Aorta (tissue), 5 donors: ENCODE measurements around the gene LRCH1. TPM values are rescaled to one million over a fixed set of nuclear protein-coding genes. Genes with fewer than 3 reads are reported as not detected.

Experiments
- ATAC-seq: fragments of 200-7000 bp; cut with Tn5 transposase; one replicate; pipeline ENCODE4 v1.9.1; 2022; ENCODE audit warnings: moderate library complexity; ENCODE audit not compliant: low FRiP score
- DNase-seq, 2 donors: peaks; one replicate each; pipeline ENCODE4 v3.0.0-alpha.2; 2020
- H3K27ac ChIP-seq, 2 donors: one replicate each; pipeline ENCODE4 v1.5.1; 2013; ENCODE audit warnings: low read length in 2 of 2, mild to moderate bottlenecking in 2 of 2, moderate library complexity in 2 of 2, control low read depth in 1 of 2, inconsistent platforms in 1 of 2, low read depth in 1 of 2
- H3K27me3 ChIP-seq, 2 donors: one replicate each; pipeline ENCODE4 v1.6.1; 2013; ENCODE audit warnings: control low read depth in 1 of 2, low read length in 1 of 2, mild to moderate bottlenecking in 1 of 2, moderate library complexity in 1 of 2; ENCODE audit not compliant: insufficient read depth in 2 of 2, control insufficient read depth in 1 of 2
- H3K36me3 ChIP-seq, 2 donors: one replicate each; pipeline ENCODE4 v1.6.1; 2013; ENCODE audit warnings: control low read depth in 1 of 2, low read length in 1 of 2, mild to moderate bottlenecking in 1 of 2; ENCODE audit not compliant: insufficient read depth in 2 of 2, control insufficient read depth in 1 of 2
- H3K4me1 ChIP-seq, 2 donors: one replicate each; pipeline ENCODE4 v1.6.1; 2013; ENCODE audit warnings: low read length in 2 of 2, control low read depth in 1 of 2, mild to moderate bottlenecking in 1 of 2, moderate library complexity in 1 of 2; ENCODE audit not compliant: insufficient read depth in 2 of 2, control insufficient read depth in 1 of 2
- H3K4me3 ChIP-seq, 2 donors: one replicate each; pipeline ENCODE4 v1.5.1; 2013; ENCODE audit warnings: low read length in 2 of 2, control low read depth in 1 of 2, mild to moderate bottlenecking in 1 of 2
- H3K9me3 ChIP-seq: one replicate; pipeline ENCODE4 v1.6.1; 2013; ENCODE audit warnings: mild to moderate bottlenecking, low read length; ENCODE audit not compliant: control insufficient read depth
- WGBS, 2 donors: extraction: QIAGEN DNeasy Blood & Tissue Kit; methylation state at CpG; one replicate each; pipeline ENCODE4 v1.1.7; 2013; 5-methylcytosine and 5-hydroxymethylcytosine counted together
- intact Hi-C, 2 donors: fragments of 100-400 bp; cut with DNase I; formaldehyde crosslinking; loops; one replicate each; pipeline versions ENCODE4 v1.14.2 to v1.15.0; 2022
- polyA plus RNA-seq, 2 donors: library from polyadenylated mRNA; stranded (reverse); fragments of 200-250 nt; gene quantifications; one replicate each; pipeline ENCODE4 v1.2.3, GENCODE V29; 2013
- total RNA-seq, 2 donors: library from RNA; stranded (reverse); fragmentation: NEBNext Ultra II Directional; extraction: Animal tissue kit (Norgen Biotek cat#: 25700); gene quantifications; one replicate each; pipeline ENCODE4 v1.2.1, GENCODE V29; 2021
- donor health status: healthy with polysubstance abuse.
- donor health status: Bipolar disorder and iron deficiency.
- donor health status: DM: no; HTN: no; CAD: no.
- donor health status: DM: no; HTN: no; CAD: no.
- donor health status: DM: yes; HTN: yes; CAD: no.

LRCH1 gene
- total and polyA plus RNA-seq, 4 donors, result 12.3 to 46.5 (median 28.8) TPM

DNA sequence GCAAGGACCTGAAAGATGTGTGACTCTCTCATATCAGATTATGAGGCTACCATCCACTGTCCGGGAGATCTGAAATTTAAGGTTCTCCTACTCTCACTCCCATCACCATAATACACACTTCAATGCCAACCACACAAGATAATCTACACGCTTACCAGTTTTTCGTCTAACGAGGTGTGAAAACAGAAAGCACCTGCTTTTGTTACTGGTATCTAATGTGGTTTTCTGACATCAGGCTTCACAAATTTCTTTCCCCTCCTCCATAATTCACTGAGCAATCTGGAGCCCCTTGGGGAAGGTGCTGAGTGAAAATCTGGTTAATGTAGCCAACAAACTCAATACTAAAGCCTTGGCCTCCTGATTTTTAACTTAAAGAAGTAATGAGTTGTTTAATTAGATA lies 10.1 kb upstream of the LRCH1 start:
- Histone ChIP-seq H3K9me3 (no peaks in the 10 kb centered on the region), H3K36me3 (no peaks in the 10 kb centered on the region), H3K27me3 (no peaks in the 10 kb centered on the region), H3K4me1 (no peaks in the 10 kb centered on the region), H3K4me3 (no peak overlapping the region), H3K27ac (no peak overlapping the region)
- DNase-seq, result no peak
- no peak for ATAC-seq
- WGBS, 2 donors, result 94 to 96% methylated on average over 4 of the region's 4 CpGs
- intact Hi-C loops, result loop anchor here in 1 of 2 donors (10.0 kb wide), 1 partner anchor 48 kb away; no protein-coding TSS in a partner anchor

DNA sequence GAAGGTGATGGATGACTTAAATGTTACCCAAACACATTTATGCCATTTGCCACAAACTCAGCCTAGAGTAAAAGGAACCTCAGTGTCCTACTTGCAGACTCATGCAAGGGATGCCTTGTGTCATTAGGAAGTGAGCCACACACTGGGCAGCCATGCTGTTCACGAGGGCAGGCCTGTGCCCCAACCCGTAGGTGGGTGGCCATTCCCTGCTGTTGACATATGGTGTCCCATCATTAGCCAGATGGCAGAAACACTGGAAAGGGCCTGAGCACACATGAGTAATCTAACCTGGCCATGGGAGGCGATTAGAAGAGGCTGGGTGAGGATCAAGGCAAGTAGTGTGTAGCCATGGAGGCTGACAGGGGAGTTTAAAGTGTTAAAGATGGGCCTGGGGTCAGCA lies 9.7 kb upstream of the LRCH1 start:
- Histone ChIP-seq H3K4me3 (no peak overlapping the region), H3K27me3 (no peaks in the 10 kb centered on the region), H3K36me3 (no peaks in the 10 kb centered on the region), H3K9me3 (no peaks in the 10 kb centered on the region), H3K27ac (no peak overlapping the region), H3K4me1 (no peaks in the 10 kb centered on the region)
- 78 to 93% methylated on average over 3 of the region's 3 CpGs for WGBS, 2 donors
- no peak for DNase-seq
- intact Hi-C loops, result loop anchor here in 1 of 2 donors (10.0 kb wide), 1 partner anchor 48 kb away; no protein-coding TSS in a partner anchor
- ATAC-seq, result no peak

DNA sequence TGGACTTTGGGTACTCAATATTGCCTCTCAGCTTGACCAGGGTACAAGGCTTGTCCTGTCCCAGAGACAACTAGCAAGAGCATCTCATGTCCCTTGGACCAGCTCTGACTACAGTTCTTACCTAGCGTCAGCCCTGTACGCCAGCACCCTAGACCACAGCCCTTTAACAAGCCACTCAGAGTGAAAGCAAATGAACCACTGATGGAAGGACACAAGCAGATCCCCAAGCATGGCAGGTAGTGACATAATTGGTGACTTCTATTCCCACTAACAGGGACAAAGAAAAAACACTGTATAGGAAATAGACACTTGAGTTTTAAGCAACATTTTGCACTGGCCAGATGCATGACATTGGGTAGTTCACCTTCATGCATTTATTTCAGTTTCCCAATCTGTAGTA lies 8.8 kb upstream of the LRCH1 start:
- Histone ChIP-seq H3K4me1 (no peaks in the 10 kb centered on the region), H3K27ac (no peak overlapping the region), H3K9me3 (no peaks in the 10 kb centered on the region), H3K4me3 (no peak overlapping the region), H3K36me3 (no peaks in the 10 kb centered on the region), H3K27me3 (no peaks in the 10 kb centered on the region)
- 95 to 98% methylated on average over 2 of the region's 2 CpGs for WGBS, 2 donors
- DNase-seq, result no peak
- intact Hi-C loops, result loop anchor here in 1 of 2 donors (10.0 kb wide), 1 partner anchor 49 kb away; no protein-coding TSS in a partner anchor
- peak; percentile 26 for ATAC-seq

DNA sequence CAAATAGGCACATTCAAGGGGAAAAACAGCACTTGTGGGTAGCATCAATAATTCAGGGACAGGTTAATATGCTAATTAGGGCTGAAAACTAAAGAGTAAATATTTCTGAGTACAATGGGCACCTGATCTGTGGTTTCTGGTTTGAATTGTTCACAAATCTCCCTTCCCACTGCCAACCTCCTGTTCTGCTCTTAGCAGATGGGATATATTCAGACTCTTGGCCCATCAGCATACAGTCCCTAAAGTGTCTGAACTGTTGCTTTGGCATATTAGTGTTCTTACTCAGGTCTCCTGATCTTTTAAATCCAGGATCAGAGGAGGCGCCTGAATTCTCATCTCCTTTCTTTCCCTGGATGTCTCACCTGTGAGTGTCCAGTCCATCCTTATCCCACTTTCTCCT lies 8.2 kb upstream of the LRCH1 start:
- intact Hi-C loops, result loop anchor here in 1 of 2 donors (10.0 kb wide), 1 partner anchor 50 kb away; no protein-coding TSS in a partner anchor
- DNase-seq (no peak), ATAC-seq (no peak)
- no peak overlapping the region for H3K27ac ChIP-seq
- 97 to 100% methylated on average over 1 of the region's 1 CpG for WGBS, 2 donors
- H3K36me3 ChIP-seq, result no peaks in the 10 kb centered on the region
- H3K4me1 ChIP-seq, result no peaks in the 10 kb centered on the region
- H3K27me3 ChIP-seq, result no peaks in the 10 kb centered on the region
- H3K9me3 ChIP-seq, result no peaks in the 10 kb centered on the region
- no peak overlapping the region for H3K4me3 ChIP-seq

DNA sequence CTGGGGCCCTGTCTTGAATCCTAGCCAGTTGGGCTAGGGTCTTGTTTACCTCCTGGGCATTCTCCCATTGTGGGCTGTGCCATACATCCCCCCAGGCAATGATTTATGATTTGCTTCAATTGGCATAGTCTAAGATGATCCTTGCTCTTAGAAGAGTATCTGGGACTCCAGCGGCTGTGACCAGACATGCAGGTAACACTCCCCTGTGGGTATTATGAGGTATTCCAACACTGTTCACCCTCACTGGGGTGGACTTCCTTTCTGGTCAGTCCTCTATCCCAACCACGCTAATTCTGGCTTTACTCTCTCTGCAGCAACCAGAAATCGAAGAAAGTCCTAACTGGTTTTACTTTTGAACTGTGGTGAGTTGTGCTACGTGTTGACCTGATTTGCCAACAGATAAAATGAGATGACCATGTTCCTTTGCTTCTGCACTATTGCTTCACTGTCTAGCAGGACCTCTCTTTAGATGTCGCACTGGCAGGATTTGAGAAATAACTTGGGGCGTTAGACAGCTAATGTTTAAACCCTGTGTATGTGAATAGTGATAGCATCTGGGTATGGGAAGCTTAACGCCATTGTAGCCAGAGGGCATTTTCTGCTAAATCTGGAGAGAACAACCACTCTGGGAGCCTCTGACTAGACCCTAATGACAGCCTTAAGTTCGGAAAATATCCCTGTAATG lies 6.7 kb upstream of the LRCH1 start:
- 92 to 93% methylated on average over 8 of the region's 8 CpGs for WGBS, 2 donors

DNA sequence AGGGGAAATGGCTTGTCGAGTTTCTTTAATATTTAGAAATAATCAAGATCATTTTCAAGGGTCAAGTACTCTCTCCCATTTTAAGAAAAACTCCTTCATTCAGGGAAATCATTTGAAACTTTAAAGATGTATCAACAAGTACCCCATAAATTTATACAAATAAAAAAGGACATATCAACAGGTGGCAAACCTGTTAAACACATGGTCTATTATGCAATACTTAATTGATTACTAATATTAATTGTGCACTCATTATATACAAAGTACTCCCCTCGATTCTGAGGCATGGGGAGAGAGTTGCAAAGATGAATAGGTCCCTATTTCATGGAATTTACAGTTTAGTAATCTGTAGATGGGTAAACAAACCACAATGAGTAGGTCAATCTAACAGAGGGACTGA lies 2.1 kb upstream of the LRCH1 start:
- Histone ChIP-seq H3K4me1 (no peaks in the 10 kb centered on the region), H3K4me3 (no peak overlapping the region), H3K9me3 (no peaks in the 10 kb centered on the region), H3K36me3 (no peaks in the 10 kb centered on the region), H3K27me3 (no peaks in the 10 kb centered on the region), H3K27ac (no peak overlapping the region)
- 82 to 83% methylated on average over 2 of the region's 2 CpGs for WGBS, 2 donors
- ATAC-seq (no peak), DNase-seq (no peak)
- intact Hi-C loops, result loop anchor here (1.0 to 10.0 kb wide), 4 partner anchors 54 to 170 kb away; no protein-coding TSS in a partner anchor

More for the DNA sequence above, 6.7 kb upstream of the LRCH1 start:
- DNase-seq, result no peak
- Histone ChIP-seq H3K27me3 (no peaks in the 10 kb centered on the region), H3K9me3 (no peaks in the 10 kb centered on the region), H3K27ac (no peak overlapping the region), H3K36me3 (no peaks in the 10 kb centered on the region), H3K4me3 (no peak overlapping the region), H3K4me1 (no peaks in the 10 kb centered on the region)
- intact Hi-C loops, result loop anchor here in 1 of 2 donors (10.0 kb wide), 1 partner anchor 51 kb away; no protein-coding TSS in a partner anchor
- ATAC-seq, result no peak

DNA sequence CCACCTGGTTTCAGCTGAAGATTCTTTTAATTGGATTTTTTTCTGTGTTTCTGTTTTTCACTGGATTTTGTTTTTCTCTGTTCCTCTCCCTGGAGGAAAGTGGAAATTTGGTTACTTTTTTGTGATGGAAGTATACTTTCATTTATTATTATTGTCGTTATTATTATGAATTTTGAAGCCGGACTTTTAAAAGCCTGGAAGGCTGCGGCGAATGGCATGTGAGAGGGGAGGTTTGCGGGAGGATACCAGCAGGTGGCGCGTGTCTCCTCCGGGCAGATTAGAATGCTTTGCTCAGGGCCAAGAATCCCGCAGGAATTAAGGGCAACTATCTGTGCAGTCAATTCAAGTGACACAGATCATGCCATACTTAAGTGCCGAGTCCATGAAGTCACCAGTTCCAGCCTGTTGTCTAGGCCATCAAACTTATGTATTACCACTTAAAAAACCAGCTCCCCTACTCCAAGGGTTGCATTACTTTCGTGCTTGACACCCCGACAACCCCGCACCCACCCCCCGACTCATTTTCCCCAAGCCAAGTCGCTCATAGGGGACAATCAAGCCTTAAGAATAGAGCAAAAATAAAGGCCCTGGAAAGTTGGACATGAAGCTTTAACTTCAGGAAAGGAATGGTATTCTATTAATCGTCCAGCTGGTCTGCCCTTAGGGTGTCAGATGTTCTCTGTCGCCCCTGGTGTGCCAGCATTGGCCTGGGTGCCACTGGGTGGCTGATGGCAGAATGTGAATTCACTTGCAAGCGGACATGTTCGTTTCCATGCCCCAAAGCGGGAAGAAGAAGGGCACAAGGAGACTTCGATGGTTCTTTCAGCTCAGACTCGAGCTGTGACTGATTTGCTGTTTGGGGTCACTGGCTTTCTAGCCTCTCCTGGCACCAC lies 1.3 kb upstream of the LRCH1 start:
- Histone ChIP-seq H3K36me3 (no peaks in the 10 kb centered on the region), H3K9me3 (no peaks in the 10 kb centered on the region), H3K4me1 (no peaks in the 10 kb centered on the region), H3K27ac (no peak overlapping the region), H3K27me3 (no peaks in the 10 kb centered on the region), H3K4me3 (peak overlapping the region; percentile 68 to 98)
- ATAC-seq, result peak; percentile 68
- DNase-seq, result peak; percentile 86 to 95
- WGBS, 2 donors, result 8 to 9% methylated on average over 22 of the region's 22 CpGs
- intact Hi-C loops, result loop anchor here (1.0 to 10.0 kb wide), 5 partner anchors 53 to 170 kb away; no protein-coding TSS in a partner anchor

DNA sequence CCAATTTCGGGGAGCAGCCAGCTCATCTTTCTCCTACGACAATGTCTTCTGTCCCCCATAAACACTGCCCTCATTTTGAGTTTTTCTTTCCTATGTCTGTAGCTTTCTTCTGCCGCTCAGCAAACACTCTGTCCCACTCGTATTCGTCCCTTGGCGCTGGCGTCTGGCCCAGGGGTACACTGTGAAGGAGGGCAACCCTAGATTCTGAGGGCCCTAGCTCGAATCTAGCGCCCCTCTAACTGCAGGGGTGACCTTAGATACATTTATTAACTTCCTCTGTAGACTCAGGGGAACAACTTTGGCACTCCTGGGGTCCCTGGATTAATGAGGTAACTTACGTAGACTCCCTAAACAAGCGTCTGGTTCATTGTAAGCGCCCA lies 677 bp upstream of the LRCH1 start:
- no peaks in the 10 kb centered on the region for H3K27me3 ChIP-seq
- intact Hi-C loops, result loop anchor here (2.0 to 10.0 kb wide), 4 partner anchors 53 to 125 kb away; no protein-coding TSS in a partner anchor
- 2 to 3% methylated on average over 12 of the region's 12 CpGs for WGBS, 2 donors
- ATAC-seq (no peak), DNase-seq (no peak)
- no peaks in the 10 kb centered on the region for H3K4me1 ChIP-seq
- peak overlapping the region in 1 of 2 donors; percentile 46 for H3K27ac ChIP-seq
- H3K9me3 ChIP-seq, result no peaks in the 10 kb centered on the region
- H3K36me3 ChIP-seq, result no peaks in the 10 kb centered on the region
- H3K4me3 ChIP-seq, result peak overlapping the region; percentile 68 to 98
